Measurements from ENCODE around the gene PRKAA1.

The PRKAA1 gene

GRCh38 chr5:40775846-40776657 is 22.1 kb downstream of the PRKAA1 start (continued):
- no peak for TF ChIP-seq ZNF148 (tag by site-specific recombination; IDR thresholded peaks at IDR 0.05; ENCODE audit: borderline replicate concordance)
- TF ChIP-seq TRIM28 (IDR thresholded peaks at IDR 0.05; ENCODE audit: borderline replicate concordance, low read length) = no peak
- TF ChIP-seq ZNF514 (tag by site-specific recombination; IDR thresholded peaks at IDR 0.05) = no peak
- 0 out of 2 replicates have a peak, but pooled peaks have one; percentile 8 for TF ChIP-seq OSR2 (tag by site-specific recombination; IDR thresholded peaks at IDR 0.05)
- TF ChIP-seq FEZF1 (tag by site-specific recombination; IDR thresholded peaks at IDR 0.05) = no peak
- no peak for TF ChIP-seq ZNF37A (tag by site-specific recombination; IDR thresholded peaks at IDR 0.05)
- no peak for TF ChIP-seq ZNF292 (tag by site-specific recombination; IDR thresholded peaks at IDR 0.05; ENCODE audit: borderline replicate concordance, low read depth)
- TF ChIP-seq ZNF146 (tag by site-specific recombination; IDR thresholded peaks at IDR 0.05) = no peak
- no peak for TF ChIP-seq ZNF707 (tag by site-specific recombination; IDR thresholded peaks at IDR 0.05)
- TF ChIP-seq YY1 (tag by site-specific recombination; IDR thresholded peaks at IDR 0.05) = no peak

GRCh38 chr5:40775085-40775845 is 22.9 kb downstream of the PRKAA1 start:
- no peak overlapping the region for H3K4me3 ChIP-seq (ENCODE audit: low read depth, low read length)
- H3K4me1 ChIP-seq (ENCODE audit: control insufficient read depth, insufficient read depth, low read length) = peaks cover 16% of the 10 kb centered on the region
- peaks cover 37 to 45% of the 10 kb centered on the region in 2 experiments for H3K36me3 ChIP-seq (ENCODE audit: control insufficient read depth in 2 of 2, insufficient read depth in 1 of 2, low read length in 2 of 2)
- no peak for TF ChIP-seq ZNF626 (tag by site-specific recombination; IDR thresholded peaks at IDR 0.05)
- TF ChIP-seq ZNF645 (tag by site-specific recombination; IDR thresholded peaks at IDR 0.05) = no peak
- no peak for TF ChIP-seq BCL11A (tag by site-specific recombination; IDR thresholded peaks at IDR 0.05; ENCODE audit: low read depth)
- TF ChIP-seq ZNF423 (tag by site-specific recombination; IDR thresholded peaks at IDR 0.05) = no peak
- TF ChIP-seq ZNF449 (tag by site-specific recombination; IDR thresholded peaks at IDR 0.05) = no peak
- no peak for TF ChIP-seq ZNF707 (tag by site-specific recombination; IDR thresholded peaks at IDR 0.05)
- TF ChIP-seq ZNF670 (tag by site-specific recombination; IDR thresholded peaks at IDR 0.05; ENCODE audit: low read depth) = no peak
- TF ChIP-seq PRDM1 (tag by site-specific recombination; IDR thresholded peaks at IDR 0.05) = no peak
- no peak for TF ChIP-seq ZNF514 (tag by site-specific recombination; IDR thresholded peaks at IDR 0.05)
- no peak for TF ChIP-seq PATZ1 (tag by site-specific recombination; IDR thresholded peaks at IDR 0.05)
- TF ChIP-seq ZNF211 (tag by site-specific recombination; IDR thresholded peaks at IDR 0.05; ENCODE audit: low read depth) = no peak
- TF ChIP-seq ZEB2 (tag by site-specific recombination; IDR thresholded peaks at IDR 0.05) = no peak
- TF ChIP-seq ZNF555 (tag by site-specific recombination; conservative IDR thresholded peaks at IDR 0.05) = no peak
- no peak for TF ChIP-seq ZNF280C (tag by site-specific recombination; IDR thresholded peaks at IDR 0.05)
- no peak for TF ChIP-seq SP2 (tag by site-specific recombination; IDR thresholded peaks at IDR 0.05)
- no peak for TF ChIP-seq REPIN1 (tag by site-specific recombination; IDR thresholded peaks at IDR 0.05; ENCODE audit: low read depth)
- POLR2A ChIA-PET = no interaction called here
- H3K27ac ChIP-seq (ENCODE audit: extremely low read depth, low read depth, low read length) = peak overlapping the region; percentile 40; the same call in 1 of the 2 replicates
- H3K9me3 ChIP-seq (ENCODE audit: control insufficient read depth, insufficient read depth, low read depth, low read length) = no peaks in the 10 kb centered on the region
- CTCF ChIA-PET = interaction anchor here (0.7 to 1.0 kb wide), 3 partner anchors 38 to 1433 kb away, joined by 3 to 5 read pairs (median 3); no protein-coding TSS in a partner anchor

Data from HEK293 (cell line).